IMR-90 (cell line): ENCODE results near the gene LANCL1.

Source experiments
- CTCF ChIP-seq: conservative IDR thresholded peaks from 2 replicates; pipeline ENCODE4 v1.5.1; 2012; ENCODE audit warnings: mild to moderate bottlenecking, low read depth, low read length, improper control_type of control experiment
- FOS ChIP-seq: fragments of 150-350 bp; IDR thresholded peaks from 2 replicates; pipeline ENCODE4 v1.6.1; 2016; ENCODE audit warnings: low read depth, low read length
- MAFK ChIP-seq: IDR thresholded peaks from 2 replicates; pipeline ENCODE4 v1.6.1; 2012; ENCODE audit warnings: low read depth, low read length, improper control_type of control experiment
- MAZ ChIP-seq: IDR thresholded peaks from 2 replicates; pipeline ENCODE4 v1.6.1; 2012; ENCODE audit warnings: low read depth, mild to moderate bottlenecking, low read length, improper control_type of control experiment, moderate library complexity, borderline replicate concordance
- NFE2L2 ChIP-seq: fragments of 150-350 bp; IDR thresholded peaks from 2 replicates; pipeline ENCODE4 v1.6.1; 2016; ENCODE audit warnings: low read depth, mild to moderate bottlenecking, low read length
- POLR2A ChIP-seq: IDR thresholded peaks from 2 replicates; pipeline ENCODE4 v1.6.1; 2012; ENCODE audit warnings: mild to moderate bottlenecking, low read depth, low read length
- RAD21 ChIP-seq: IDR thresholded peaks from 2 replicates; pipeline ENCODE4 v1.6.1; 2012; ENCODE audit warnings: low read length, improper control_type of control experiment
- RFX5 ChIP-seq: IDR thresholded peaks from 2 replicates; pipeline ENCODE4 v1.8.0; 2012; ENCODE audit warnings: low read depth, mild to moderate bottlenecking, low read length, moderate library complexity
- USF2 ChIP-seq: fragments of 150-350 bp; IDR thresholded peaks from 2 replicates; pipeline ENCODE4 v1.6.1; 2017; ENCODE audit warnings: mild to moderate bottlenecking, antibody characterized with exemption, low read length, low read depth
- TF ChIP-seq, protein P1 (sequence below): fragments of 150-350 bp; IDR thresholded peaks from 2 replicates; pipeline ENCODE4 v1.6.1; 2016; ENCODE audit warnings: low read depth, mild to moderate bottlenecking, low read length, moderate library complexity, borderline replicate concordance

DNA sequence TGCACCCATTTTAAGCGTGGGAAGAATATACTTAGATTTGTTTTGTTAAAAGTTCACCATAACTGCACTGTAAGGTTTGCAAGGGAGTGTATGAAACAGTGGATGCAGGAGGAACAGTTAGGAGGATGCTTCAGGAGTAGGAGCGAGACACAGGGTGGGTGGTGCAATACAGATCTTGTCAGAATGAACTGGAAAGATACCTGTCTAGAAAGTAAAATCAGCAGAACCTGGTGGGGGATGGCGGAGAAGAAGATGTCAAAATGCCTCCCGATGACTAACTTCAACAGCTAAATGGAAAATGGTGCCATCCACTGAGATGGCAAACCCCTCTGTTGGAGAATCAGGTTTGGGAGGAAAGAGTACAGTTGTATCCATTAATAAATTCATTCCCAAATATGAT is 18.2 kb downstream of the LANCL1 start:
- TF ChIP-seq CTCF: no peak
- no peak for TF ChIP-seq RAD21
- no peak for TF ChIP-seq MAFK
- no peak for TF ChIP-seq NFE2L2
- no peak for TF ChIP-seq RFX5
- TF ChIP-seq POLR2A: no peak
- TF ChIP-seq FOS: no peak
- TF ChIP-seq USF2: no peak
- no peak for TF ChIP-seq MAZ
- TF ChIP-seq, protein P1, sequence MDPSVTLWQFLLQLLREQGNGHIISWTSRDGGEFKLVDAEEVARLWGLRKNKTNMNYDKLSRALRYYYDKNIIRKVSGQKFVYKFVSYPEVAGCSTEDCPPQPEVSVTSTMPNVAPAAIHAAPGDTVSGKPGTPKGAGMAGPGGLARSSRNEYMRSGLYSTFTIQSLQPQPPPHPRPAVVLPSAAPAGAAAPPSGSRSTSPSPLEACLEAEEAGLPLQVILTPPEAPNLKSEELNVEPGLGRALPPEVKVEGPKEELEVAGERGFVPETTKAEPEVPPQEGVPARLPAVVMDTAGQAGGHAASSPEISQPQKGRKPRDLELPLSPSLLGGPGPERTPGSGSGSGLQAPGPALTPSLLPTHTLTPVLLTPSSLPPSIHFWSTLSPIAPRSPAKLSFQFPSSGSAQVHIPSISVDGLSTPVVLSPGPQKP: no peak
